ENCODE measurements around the gene WASHC4.

Gene WASHC4

GRCh38 chr12:105200385-105200784 lies 92.9 kb downstream of the WASHC4 start:
- TF ChIP-seq CTCF (IDR thresholded peaks at IDR 0.05; ENCODE audit: low read depth, low read length, missing control alignments), result no peak
- no peak overlapping the region for H3K4me3 ChIP-seq (ENCODE audit: low read depth, low read length)
- in situ Hi-C loops (cut with HindIII; ENCODE audit: low sequenced_read_pairs), result no loop called here
- DNase-seq (ENCODE audit: low read depth), result no peak

GRCh38 chr12:105201299-105201698 lies 93.8 kb downstream of the WASHC4 start:
- H3K4me3 ChIP-seq (ENCODE audit: low read depth, low read length), result no peak overlapping the region
- no peak for DNase-seq (ENCODE audit: low read depth)
- in situ Hi-C loops (cut with HindIII; ENCODE audit: low sequenced_read_pairs), result no loop called here
- TF ChIP-seq CTCF (IDR thresholded peaks at IDR 0.05; ENCODE audit: low read depth, low read length, missing control alignments), result no peak

GRCh38 chr12:105202202-105202601 lies 94.7 kb downstream of the WASHC4 start:
- in situ Hi-C loops (cut with HindIII; ENCODE audit: low sequenced_read_pairs), result no loop called here

GRCh38 chr12:105204127-105204526 lies 96.6 kb downstream of the WASHC4 start:
- DNase-seq (ENCODE audit: low read depth), result no peak
- no peak for TF ChIP-seq CTCF (IDR thresholded peaks at IDR 0.05; ENCODE audit: low read depth, low read length, missing control alignments)
- in situ Hi-C loops (cut with HindIII; ENCODE audit: low sequenced_read_pairs), result no loop called here
- H3K4me3 ChIP-seq (ENCODE audit: low read depth, low read length), result no peak overlapping the region

More at GRCh38 chr12:105202202-105202601, 94.7 kb downstream of the WASHC4 start:
- no peak overlapping the region for H3K4me3 ChIP-seq (ENCODE audit: low read depth, low read length)
- TF ChIP-seq CTCF (IDR thresholded peaks at IDR 0.05; ENCODE audit: low read depth, low read length, missing control alignments), result no peak
- DNase-seq (ENCODE audit: low read depth), result no peak

- in situ Hi-C loops (cut with HindIII; ENCODE audit: low sequenced_read_pairs), result no loop called here
- no peak overlapping the region for H3K4me3 ChIP-seq (ENCODE audit: low read depth, low read length)
- DNase-seq (ENCODE audit: low read depth), result peak; percentile 11
- no peak for TF ChIP-seq CTCF (IDR thresholded peaks at IDR 0.05; ENCODE audit: low read depth, low read length, missing control alignments)
These were observed 97.4 kb downstream of the WASHC4 start for GRCh38 chr12:105204916-105205315.

- in situ Hi-C loops (cut with HindIII; ENCODE audit: low sequenced_read_pairs), result no loop called here
- no peak for TF ChIP-seq CTCF (IDR thresholded peaks at IDR 0.05; ENCODE audit: low read depth, low read length, missing control alignments)
These were observed 98.0 kb downstream of the WASHC4 start for GRCh38 chr12:105205322-105206048.

More at GRCh38 chr12:105205322-105206048, 98.0 kb downstream of the WASHC4 start:
- DNase-seq (ENCODE audit: low read depth), result no peak
- H3K4me3 ChIP-seq (ENCODE audit: low read depth, low read length), result no peak overlapping the region

Data from astrocyte of the cerebellum (primary cell).